K562 (cell line): Measurements from ENCODE around the gene ADD1. TPM values are rescaled to one million over a fixed set of nuclear protein-coding genes. Genes with fewer than 3 reads are reported as not detected.

Source experiments
- ATAC-seq: fragments of 200-7000 bp; cut with Tn5 transposase; 3 replicates; pipeline ENCODE4 v1.9.1; 2020; ENCODE audit warnings: moderate library complexity
- BruUV-seq: library from RNA; stranded (reverse); fragments of 400-500 nt; replicated peaks from 2 replicates; lab custom pipeline; 2021; lab: Mats Ljungman, UMichigan
- CTCF ChIA-PET: fragments of 300-600 bp; formaldehyde crosslinking; extraction: SDS; loops from one replicate; lab custom pipeline; 2021; ENCODE audit warnings: low intra/inter-chr PET ratio; lab: Yijun Ruan, JAX
- POLR2A ChIA-PET: fragments of 300-600, 350-650 bp; sonication (Branson Sonifier 250); formaldehyde crosslinking; extraction: SDS; loops from one replicate; lab custom pipeline; 2021; ENCODE audit warnings: antibody characterized with exemption, inconsistent platforms; lab: Yijun Ruan, JAX
- DNase-seq, 4 experiments: peaks; one replicate each; pipeline versions ENCODE4 v3.0.0 to v3.0.0-alpha.2; 2011 to 2018; ENCODE audit warnings: low spot score in 3 of 4, mixed read lengths in 3 of 4; ENCODE audit errors: extremely low read depth in 1 of 4
- FAIRE-seq: peaks from 2 replicates; lab custom pipeline; 2011; peaks lifted over from hg19 to GRCh38; lab: Jason Lieb, UNC
- H2AFZ ChIP-seq: 2 replicates; pipeline ENCODE4 v1.6.0; 2011; ENCODE audit warnings: low read depth, low read length, control low read depth, inconsistent platforms
- H3K27ac ChIP-seq: fragments of 200-600 bp; 3 replicates; pipeline ENCODE4 v1.8.0; 2011; ENCODE audit warnings: low read depth, mild to moderate bottlenecking, control low read depth, inconsistent platforms, low read length, moderate library complexity, mixed read lengths; ENCODE audit errors: extremely low read depth
- H3K27me3 ChIP-seq, 2 experiments: fragments of 300-600 bp in 1 of 2; 2 replicates in 1 of 2; 3 replicates in 1 of 2; pipeline versions ENCODE4 v1.6.0 to v1.8.0; 2011; ENCODE audit warnings: inconsistent platforms in 2 of 2, low read length in 2 of 2, mild to moderate bottlenecking in 1 of 2, mixed read lengths in 1 of 2, moderate library complexity in 1 of 2; ENCODE audit not compliant: control insufficient read depth in 2 of 2, insufficient read depth in 2 of 2
- H3K36me3 ChIP-seq: fragments of 300-600 bp; 3 replicates; pipeline ENCODE4 v1.8.0; 2011; ENCODE audit warnings: mild to moderate bottlenecking, low read length, inconsistent platforms; ENCODE audit not compliant: control insufficient read depth, insufficient read depth
- H3K4me1 ChIP-seq, 2 experiments: fragments of 200-600 bp in 1 of 2; replicated peaks in 1 of 2; 2 replicates in 1 of 2; 3 replicates in 1 of 2; pipeline versions ENCODE4 v1.5.1 to v1.8.0; 2011; ENCODE audit warnings: inconsistent platforms in 2 of 2, low read length in 2 of 2, mild to moderate bottlenecking in 1 of 2, mixed read lengths in 1 of 2, moderate library complexity in 1 of 2; ENCODE audit not compliant: control insufficient read depth in 2 of 2, insufficient read depth in 2 of 2
- H3K4me2 ChIP-seq: 2 replicates; pipeline ENCODE4 v1.6.1; 2011; ENCODE audit warnings: low read length, control low read depth, inconsistent platforms, mixed read lengths; ENCODE audit not compliant: insufficient read depth
- H3K4me3 ChIP-seq: fragments of 200-600 bp; sonication (generic), shearing (Covaris generic); 2 replicates; pipeline ENCODE4 v1.5.1; 2016; ENCODE audit warnings: control low read depth, inconsistent platforms
- H3K79me2 ChIP-seq: fragments of 200-600 bp; 3 replicates; pipeline ENCODE4 v1.8.0; 2011; ENCODE audit warnings: low read length, inconsistent platforms; ENCODE audit not compliant: control insufficient read depth, insufficient read depth
- H3K9ac ChIP-seq, 2 experiments: 2 replicates each; pipeline versions ENCODE4 v1.6.0 to v1.6.1; 2011; ENCODE audit warnings: low read depth in 2 of 2, low read length in 2 of 2, control low read depth in 1 of 2, inconsistent platforms in 1 of 2, mild to moderate bottlenecking in 1 of 2, mixed read lengths in 1 of 2; ENCODE audit not compliant: insufficient read depth in 1 of 2
- H3K9me1 ChIP-seq: one replicate; pipeline ENCODE4 v1.6.0; 2011; ENCODE audit warnings: inconsistent platforms, mild to moderate bottlenecking, low read length, moderate library complexity; ENCODE audit not compliant: control insufficient read depth, insufficient read depth
- H3K9me3 ChIP-seq: replicated peaks from 2 replicates; pipeline ENCODE4 v1.5.1; 2011; ENCODE audit warnings: low read depth, low read length, inconsistent platforms; ENCODE audit not compliant: control insufficient read depth, insufficient read depth
- H4K20me1 ChIP-seq: replicated peaks from 2 replicates; pipeline ENCODE4 v1.6.1; 2011; ENCODE audit warnings: low read length, inconsistent platforms, mixed read lengths; ENCODE audit not compliant: control insufficient read depth, insufficient read depth
- CGGBP1 ChIP-seq: fragments of 250-450 bp; sonication (Bioruptor Pico); IDR thresholded peaks from 2 replicates; pipeline ENCODE4 v1.9.0; 2021; ENCODE audit warnings: mild to moderate bottlenecking
- ERF ChIP-seq: fragments of 450-650 bp; formaldehyde crosslinking; IDR thresholded peaks from 2 replicates; pipeline ENCODE4 v1.4.0; 2020; ENCODE audit warnings: mild to moderate bottlenecking, mixed read lengths
- EZH2 ChIP-seq: IDR thresholded peaks from 2 replicates; pipeline ENCODE4 v1.6.1; 2012; ENCODE audit warnings: low read depth, mild to moderate bottlenecking, inconsistent platforms, low read length, borderline replicate concordance
- NR2C1 ChIP-seq, 2 experiments: fragments of 450-650 bp; IDR thresholded peaks; 2 replicates each; pipeline ENCODE4 v1.6.1; 2017; ENCODE audit warnings: mild to moderate bottlenecking in 2 of 2, antibody characterized with exemption in 1 of 2, inconsistent platforms in 1 of 2, missing compliant biosample characterization in 1 of 2, missing genetic modification characterization in 1 of 2
- NR2F6 ChIP-seq: fragments of 450-650 bp; formaldehyde crosslinking; IDR thresholded peaks from 2 replicates; pipeline ENCODE4 v1.4.0; 2020; ENCODE audit warnings: mild to moderate bottlenecking
- NRF1 ChIP-seq, 2 experiments: fragments of 450-650 bp; IDR thresholded peaks in 1 of 2; conservative IDR thresholded peaks in 1 of 2; 2 replicates each; pipeline ENCODE4 v1.6.1; 2014; ENCODE audit warnings: mild to moderate bottlenecking in 2 of 2
- WGBS: fragments of 100-300 bp; shearing (Covaris generic); methylation state at CpG from one replicate; pipeline ENCODE4 v1.1.6; 2016; ENCODE audit warnings: low coverage, mixed read lengths; ENCODE audit not compliant: insufficient coverage; ENCODE audit errors: missing lambda C conversion rate; 5-methylcytosine and 5-hydroxymethylcytosine counted together
- in situ Hi-C: fragments of 300-500 bp; cut with MboI; formaldehyde crosslinking; loops from 4 replicates; pipeline ENCODE4 v1.15.0; 2018; ENCODE audit warnings: inconsistent platforms, mixed read lengths
- intact Hi-C: fragments of 100-400 bp; cut with micrococcal nuclease; formaldehyde crosslinking; loops from 2 replicates; pipeline ENCODE4 v1.14.2; 2022
- polyA plus RNA-seq, 8 experiments: library from polyadenylated mRNA; depleted of rRNA in 4 of 8; stranded (reverse) in 5 of 8; unstranded in 3 of 8; fragments of >200 nt; fragmentation: Nextera tagmentation in 2 of 8; fragmentation: Illumina TruSeq in 1 of 8; extraction: Ambion mirVana in 2 of 8; extraction: Trizol in 1 of 8; gene quantifications; 2 replicates each; pipeline versions ENCODE4 v1.2.1 to v1.2.3, GENCODE V29; 2011 to 2014; ENCODE audit warnings: inconsistent platforms in 1 of 8, missing spikeins in 1 of 8
- total RNA-seq, 7 experiments: library from RNA; depleted of rRNA in 6 of 7; stranded (reverse); fragments of >200 nt in 6 of 7; fragmentation: Illumina TruSeq in 2 of 7; extraction: Trizol in 2 of 7; gene quantifications; 2 replicates each; pipeline versions ENCODE4 v1.2.1 to v1.2.3, GENCODE V29; 2011 to 2021; ENCODE audit warnings: low replicate concordance in 1 of 7
- TF ChIP-seq, protein P1 (sequence below): sonication (generic); formaldehyde crosslinking; IDR thresholded peaks from 2 replicates; pipeline ENCODE4 v1.8.1; 2023; ENCODE audit warnings: missing genetic modification reagents, mild to moderate bottlenecking, borderline replicate concordance

The ADD1 gene
- total and polyA plus RNA-seq, 9 of the 15 experiments (the other 6 are each of a cell fraction or from before 2014, with no cell fraction given): 17.5 to 153 (median 74.0) TPM

- TF ChIP-seq, protein P1, sequence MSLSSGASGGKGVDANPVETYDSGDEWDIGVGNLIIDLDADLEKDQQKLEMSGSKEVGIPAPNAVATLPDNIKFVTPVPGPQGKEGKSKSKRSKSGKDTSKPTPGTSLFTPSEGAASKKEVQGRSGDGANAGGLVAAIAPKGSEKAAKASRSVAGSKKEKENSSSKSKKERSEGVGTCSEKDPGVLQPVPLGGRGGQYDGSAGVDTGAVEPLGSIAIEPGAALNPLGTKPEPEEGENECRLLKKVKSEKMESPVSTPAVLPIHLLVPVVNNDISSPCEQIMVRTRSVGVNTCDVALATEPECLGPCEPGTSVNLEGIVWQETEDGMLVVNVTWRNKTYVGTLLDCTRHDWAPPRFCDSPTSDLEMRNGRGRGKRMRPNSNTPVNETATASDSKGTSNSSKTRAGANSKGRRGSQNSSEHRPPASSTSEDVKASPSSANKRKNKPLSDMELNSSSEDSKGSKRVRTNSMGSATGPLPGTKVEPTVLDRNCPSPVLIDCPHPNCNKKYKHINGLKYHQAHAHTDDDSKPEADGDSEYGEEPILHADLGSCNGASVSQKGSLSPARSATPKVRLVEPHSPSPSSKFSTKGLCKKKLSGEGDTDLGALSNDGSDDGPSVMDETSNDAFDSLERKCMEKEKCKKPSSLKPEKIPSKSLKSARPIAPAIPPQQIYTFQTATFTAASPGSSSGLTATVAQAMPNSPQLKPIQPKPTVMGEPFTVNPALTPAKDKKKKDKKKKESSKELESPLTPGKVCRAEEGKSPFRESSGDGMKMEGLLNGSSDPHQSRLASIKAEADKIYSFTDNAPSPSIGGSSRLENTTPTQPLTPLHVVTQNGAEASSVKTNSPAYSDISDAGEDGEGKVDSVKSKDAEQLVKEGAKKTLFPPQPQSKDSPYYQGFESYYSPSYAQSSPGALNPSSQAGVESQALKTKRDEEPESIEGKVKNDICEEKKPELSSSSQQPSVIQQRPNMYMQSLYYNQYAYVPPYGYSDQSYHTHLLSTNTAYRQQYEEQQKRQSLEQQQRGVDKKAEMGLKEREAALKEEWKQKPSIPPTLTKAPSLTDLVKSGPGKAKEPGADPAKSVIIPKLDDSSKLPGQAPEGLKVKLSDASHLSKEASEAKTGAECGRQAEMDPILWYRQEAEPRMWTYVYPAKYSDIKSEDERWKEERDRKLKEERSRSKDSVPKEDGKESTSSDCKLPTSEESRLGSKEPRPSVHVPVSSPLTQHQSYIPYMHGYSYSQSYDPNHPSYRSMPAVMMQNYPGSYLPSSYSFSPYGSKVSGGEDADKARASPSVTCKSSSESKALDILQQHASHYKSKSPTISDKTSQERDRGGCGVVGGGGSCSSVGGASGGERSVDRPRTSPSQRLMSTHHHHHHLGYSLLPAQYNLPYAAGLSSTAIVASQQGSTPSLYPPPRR (CRISPR knock-in tag): no peak
- TF ChIP-seq, all 486 proteins: peak for 0
Measured at GRCh38 chr4:2856266-2856665, 12.6 kb downstream of the ADD1 start (continued).

- peaks cover 19 to 34% of the 10 kb centered on the region in 2 experiments for H3K4me1 ChIP-seq
- H3K79me2 ChIP-seq: peaks cover 92% of the 10 kb centered on the region
- ATAC-seq: no peak
- H2AFZ ChIP-seq: no peak overlapping the region
- intact Hi-C loops: no loop called here
- no peak for TF ChIP-seq CGGBP1
- no peak for TF ChIP-seq EZH2
- TF ChIP-seq NRF1 (conservative IDR thresholded peaks at IDR 0.05 in 1 of 2, IDR thresholded peaks at IDR 0.05 in 1 of 2): no peak
- TF ChIP-seq NR2F6 (CRISPR knock-in tag): no peak
- TF ChIP-seq ERF (CRISPR knock-in tag): no peak
- TF ChIP-seq NR2C1 (IDR thresholded peaks at IDR 0.05): no peak
- TF ChIP-seq NR2C1 (tag; IDR thresholded peaks at IDR 0.05): no peak
- TF ChIP-seq, all 486 proteins: peak for 0
- FAIRE-seq (no peak), DNase-seq (no peak)
- Histone ChIP-seq H3K36me3 (peaks cover 23% of the 10 kb centered on the region), H3K9me3 (no peaks in the 10 kb centered on the region), H3K27ac (no peak overlapping the region), H3K9me1 (no peaks in the 10 kb centered on the region), H3K9ac (no peak overlapping the region), H3K4me3 (no peak overlapping the region), H4K20me1 (peaks cover 27% of the 10 kb centered on the region), H3K4me2 (no peak overlapping the region), H3K27me3 (no peaks in the 10 kb centered on the region)
- POLR2A ChIA-PET: interaction anchor here (0.7 to 1.4 kb wide), 3 partner anchors 13 to 42 kb away, joined by 3 to 4 read pairs (median 3); no protein-coding TSS in a partner anchor
- CTCF ChIA-PET: no interaction called here
- in situ Hi-C loops: no loop called here
- 93% methylated on average over 5 of the region's 5 CpGs for WGBS
- BruUV-seq: no TSS peak
Measured at GRCh38 chr4:2857349-2857927, 13.8 kb downstream of the ADD1 start.
